GM19328 (cell line): ENCODE measurements around the gene ABCC4.
"Not testable (repeated sequence)": the region's sequence is repeated elsewhere in the genome, so short reads cannot be mapped to it uniquely, and the experiment has no call there.

Experiments used
- ATAC-seq: cut with Tn5 transposase; IDR thresholded peaks from one replicate; pipeline ENCODE4 v1.9.1; 2021; ENCODE audit warnings: mild to moderate bottlenecking, moderate library complexity; ENCODE audit not compliant: unreplicated experiment

Gene ABCC4

GRCh38 chr13:95174517-95174916 lies 126.7 kb downstream of the ABCC4 start:
- ATAC-seq = no peak

- no peak for ATAC-seq
These were observed 133.1 kb downstream of the ABCC4 start for GRCh38 chr13:95168191-95168590.

- ATAC-seq = not testable (repeated sequence)
These were observed 134.2 kb downstream of the ABCC4 start for GRCh38 chr13:95167003-95167402.

GRCh38 chr13:95164830-95165229 lies 136.4 kb downstream of the ABCC4 start:
- ATAC-seq = no peak

- no peak for ATAC-seq
These were observed 140.9 kb downstream of the ABCC4 start for GRCh38 chr13:95160112-95160906.

- ATAC-seq = no peak
These were observed 141.8 kb downstream of the ABCC4 start for GRCh38 chr13:95159458-95159857.

- no peak for ATAC-seq
These were observed 145.0 kb downstream of the ABCC4 start for GRCh38 chr13:95156208-95156607.

GRCh38 chr13:95155504-95155903 lies 145.7 kb downstream of the ABCC4 start:
- no peak for ATAC-seq

GRCh38 chr13:95155093-95155492 lies 146.2 kb downstream of the ABCC4 start:
- ATAC-seq = no peak

- no peak for ATAC-seq
These were observed 146.8 kb downstream of the ABCC4 start for GRCh38 chr13:95154413-95154886.

GRCh38 chr13:95153647-95154412 lies 147.4 kb downstream of the ABCC4 start:
- ATAC-seq = no peak

- no peak for ATAC-seq
These were observed 149.2 kb downstream of the ABCC4 start for GRCh38 chr13:95151942-95152587.

GRCh38 chr13:95150555-95150954 lies 150.7 kb downstream of the ABCC4 start:
- no peak for ATAC-seq

- no peak for ATAC-seq
These were observed 154.8 kb downstream of the ABCC4 start for GRCh38 chr13:95146486-95146885.

- no peak for ATAC-seq
These were observed 155.7 kb downstream of the ABCC4 start for GRCh38 chr13:95145587-95145986.

GRCh38 chr13:95140502-95140901 lies 160.7 kb downstream of the ABCC4 start:
- ATAC-seq = no peak

GRCh38 chr13:95138876-95139585 lies 162.2 kb downstream of the ABCC4 start:
- ATAC-seq = no peak

GRCh38 chr13:95137096-95137495 lies 164.2 kb downstream of the ABCC4 start:
- peak; percentile 66 for ATAC-seq

- peak; percentile 6 for ATAC-seq
These were observed 164.6 kb downstream of the ABCC4 start for GRCh38 chr13:95136638-95137037.

GRCh38 chr13:95133498-95133897 lies 167.8 kb downstream of the ABCC4 start:
- no peak for ATAC-seq

GRCh38 chr13:95129004-95129403 lies 172.2 kb downstream of the ABCC4 start:
- ATAC-seq = no peak
